H1 (cell line): ENCODE measurements around the gene SENP1. TPM values are rescaled to one million over a fixed set of nuclear protein-coding genes. Genes with fewer than 3 reads are reported as not detected.

Experiments
- CTCF ChIA-PET: fragments of 300-600 bp; sonication (Branson Sonifier 250); formaldehyde crosslinking; loops from one replicate; lab custom pipeline; 2021; ENCODE audit not compliant: partially characterized antibody; lab: Charles Lee
- POLR2A ChIA-PET: fragments of 300-600 bp; sonication (Branson Sonifier 250); formaldehyde crosslinking; loops from one replicate; lab custom pipeline; 2021; ENCODE audit warnings: inconsistent platforms; ENCODE audit not compliant: partially characterized antibody; lab: Charles Lee
- DNase-seq, 2 experiments: peaks; one replicate each; pipeline versions ENCODE4 v3.0.0 to v3.0.0-alpha.2; 2010 to 2022; ENCODE audit warnings: low spot score in 2 of 2, low read depth in 1 of 2, mixed read lengths in 1 of 2
- FAIRE-seq: peaks from 2 replicates; lab custom pipeline; 2011; peaks lifted over from hg19 to GRCh38; lab: Jason Lieb, UNC
- H2AFZ ChIP-seq: 2 replicates; pipeline ENCODE4 v1.8.1; 2012; ENCODE audit warnings: low read length, inconsistent platforms
- H2AK5ac ChIP-seq: 2 replicates; pipeline ENCODE4 v1.6.1; 2013; ENCODE audit warnings: low read depth, low read length
- H2BK120ac ChIP-seq: replicated peaks from 2 replicates; pipeline ENCODE3; 2013; ENCODE audit warnings: low read depth, low read length, inconsistent platforms
- H2BK12ac ChIP-seq: 2 replicates; pipeline ENCODE4 v1.6.1; 2013; ENCODE audit warnings: low read depth, low read length
- H2BK15ac ChIP-seq: 2 replicates; pipeline ENCODE4 v1.6.1; 2013; ENCODE audit warnings: low read length
- H2BK20ac ChIP-seq: 2 replicates; pipeline ENCODE4 v1.6.1; 2013; ENCODE audit warnings: low read length
- H2BK5ac ChIP-seq: 2 replicates; pipeline ENCODE4 v1.6.1; 2013; ENCODE audit warnings: low read depth, low read length
- H3K14ac ChIP-seq: 2 replicates; pipeline ENCODE4 v1.6.1; 2013; ENCODE audit warnings: inconsistent platforms; ENCODE audit not compliant: insufficient read length
- H3K18ac ChIP-seq: 2 replicates; pipeline ENCODE4 v1.6.1; 2013; ENCODE audit warnings: low read length; ENCODE audit errors: extremely low read depth
- H3K23ac ChIP-seq: 2 replicates; pipeline ENCODE4 v1.6.1; 2013; ENCODE audit warnings: inconsistent platforms; ENCODE audit not compliant: insufficient read length
- H3K23me2 ChIP-seq: 2 replicates; pipeline ENCODE4 v1.6.1; 2013; ENCODE audit warnings: low read depth, low read length
- H3K27ac ChIP-seq: 2 replicates; pipeline ENCODE4 v1.6.1; 2011; ENCODE audit warnings: low read depth, low read length, inconsistent platforms
- H3K27me3 ChIP-seq, 4 experiments: replicated peaks in 1 of 4; 1 replicate in 1 of 4; 2 replicates in 3 of 4; pipeline versions ENCODE4 v1.6.1 to v1.8.1; 2011 to 2013; ENCODE audit warnings: low read length in 3 of 4, mild to moderate bottlenecking in 3 of 4, inconsistent platforms in 2 of 4, mixed read lengths in 2 of 4, moderate library complexity in 1 of 4; ENCODE audit not compliant: control insufficient read depth in 3 of 4, insufficient read depth in 3 of 4; ENCODE audit errors: extremely low read depth in 1 of 4
- H3K36me3 ChIP-seq, 4 experiments: 2 replicates each; pipeline versions ENCODE4 v1.6.1 to v1.8.1; 2011 to 2013; ENCODE audit warnings: mild to moderate bottlenecking in 4 of 4, low read length in 3 of 4, moderate library complexity in 2 of 4, control low read depth in 1 of 4, inconsistent platforms in 1 of 4; ENCODE audit not compliant: insufficient read depth in 4 of 4, control insufficient read depth in 2 of 4
- H3K4ac ChIP-seq: replicated peaks from 2 replicates; pipeline ENCODE3; 2013; ENCODE audit warnings: low read length, low read depth, mixed read lengths, inconsistent platforms; ENCODE audit not compliant: insufficient read length
- H3K4me1 ChIP-seq, 4 experiments: replicated peaks in 1 of 4; 1 replicate in 1 of 4; 2 replicates in 3 of 4; pipeline versions ENCODE4 v1.6.1 to v1.8.1; 2011 to 2013; ENCODE audit warnings: low read length in 3 of 4, inconsistent platforms in 2 of 4, mixed read lengths in 1 of 4; ENCODE audit not compliant: insufficient read depth in 4 of 4, control insufficient read depth in 3 of 4
- H3K4me2 ChIP-seq, 2 experiments: 2 replicates each; pipeline versions ENCODE4 v1.6.1 to v1.8.1; 2011 to 2013; ENCODE audit warnings: low read depth in 2 of 2, low read length in 2 of 2, control low read depth in 1 of 2, inconsistent platforms in 1 of 2, mild to moderate bottlenecking in 1 of 2; ENCODE audit not compliant: insufficient read depth in 1 of 2
- H3K4me3 ChIP-seq, 4 experiments: fragments of 200-600, 300-600 bp in 1 of 4; sonication (generic), shearing (Covaris generic), sonication (Bioruptor Twin) in 1 of 4; 2 replicates each; pipeline versions ENCODE4 v1.5.1 to v1.8.1; 2011 to 2016; ENCODE audit warnings: low read length in 4 of 4, low read depth in 3 of 4, control low read depth in 2 of 4, inconsistent platforms in 2 of 4, mild to moderate bottlenecking in 2 of 4, mixed read lengths in 1 of 4, moderate library complexity in 1 of 4; ENCODE audit not compliant: insufficient read depth in 2 of 4; ENCODE audit errors: extremely low read depth in 1 of 4
- H3K56ac ChIP-seq: replicated peaks from 2 replicates; pipeline ENCODE3; 2013; ENCODE audit warnings: low read depth, mild to moderate bottlenecking, mixed read lengths, low read length, inconsistent platforms; ENCODE audit not compliant: insufficient read length
- H3K79me1 ChIP-seq: 2 replicates; pipeline ENCODE4 v1.6.1; 2013; ENCODE audit warnings: low read depth, low read length, control low read depth
- H3K79me2 ChIP-seq, 2 experiments: 2 replicates each; pipeline versions ENCODE4 v1.6.1 to v1.8.1; 2012 to 2013; ENCODE audit warnings: low read length in 2 of 2, mild to moderate bottlenecking in 2 of 2, inconsistent platforms in 1 of 2; ENCODE audit not compliant: insufficient read depth in 2 of 2, control insufficient read depth in 1 of 2
- H3K9ac ChIP-seq, 4 experiments: replicated peaks in 1 of 4; 1 replicate in 1 of 4; 2 replicates in 3 of 4; pipeline versions ENCODE4 v1.6.1 to v1.8.1; 2011 to 2013; ENCODE audit warnings: low read depth in 3 of 4, low read length in 3 of 4, control low read depth in 2 of 4, mild to moderate bottlenecking in 2 of 4, moderate library complexity in 2 of 4, inconsistent platforms in 1 of 4; ENCODE audit errors: extremely low read depth in 1 of 4
- H3K9me3 ChIP-seq, 2 experiments: 2 replicates each; pipeline versions ENCODE4 v1.6.1 to v1.8.1; 2012 to 2013; ENCODE audit warnings: mild to moderate bottlenecking in 2 of 2, moderate library complexity in 2 of 2, control low read depth in 1 of 2, inconsistent platforms in 1 of 2, low read depth in 1 of 2, low read length in 1 of 2, mixed read lengths in 1 of 2; ENCODE audit not compliant: insufficient read depth in 2 of 2
- H4K20me1 ChIP-seq, 2 experiments: replicated peaks in 1 of 2; 2 replicates each; pipeline versions ENCODE3 to v1.8.1; 2011 to 2013; ENCODE audit warnings: inconsistent platforms in 2 of 2, low read length in 2 of 2, mild to moderate bottlenecking in 1 of 2; ENCODE audit not compliant: insufficient read depth in 2 of 2, control insufficient read depth in 1 of 2
- H4K5ac ChIP-seq: 2 replicates; pipeline ENCODE4 v1.6.1; 2013; ENCODE audit warnings: low read length, low read depth, mixed read lengths, inconsistent platforms; ENCODE audit not compliant: insufficient read length
- H4K8ac ChIP-seq: 2 replicates; pipeline ENCODE4 v1.8.0; 2013; ENCODE audit warnings: mild to moderate bottlenecking, moderate library complexity, low read length, inconsistent platforms; ENCODE audit not compliant: insufficient read depth; ENCODE audit errors: extremely low read depth
- H4K91ac ChIP-seq: replicated peaks from 2 replicates; pipeline ENCODE3; 2013; ENCODE audit warnings: low read length, mixed read lengths, inconsistent platforms; ENCODE audit not compliant: insufficient read length
- CEBPB ChIP-seq: IDR thresholded peaks from 2 replicates; pipeline ENCODE4 v1.6.1; 2012; ENCODE audit warnings: low read depth, low read length
- CTBP2 ChIP-seq: IDR thresholded peaks from 2 replicates; pipeline ENCODE4 v1.7.0; 2011; ENCODE audit warnings: borderline replicate concordance, mild to moderate bottlenecking, moderate library complexity, mixed read lengths, low read length; ENCODE audit not compliant: insufficient read depth, insufficient read length
- EZH2 ChIP-seq: fragments of 200-600 bp; sonication (generic); IDR thresholded peaks from 2 replicates; pipeline ENCODE4 v1.7.1; 2012; ENCODE audit warnings: low read depth, mild to moderate bottlenecking, moderate library complexity, low read length, inconsistent platforms; ENCODE audit not compliant: severe bottlenecking
- FOSL1 ChIP-seq: IDR thresholded peaks from 2 replicates; pipeline ENCODE4 v1.6.1; 2011; ENCODE audit warnings: mild to moderate bottlenecking, low read depth, low read length, moderate library complexity; ENCODE audit not compliant: insufficient read depth
- GABPA ChIP-seq: IDR thresholded peaks from 2 replicates; pipeline ENCODE4 v1.6.1; 2011; ENCODE audit warnings: mild to moderate bottlenecking, low read length, moderate library complexity, borderline replicate concordance; ENCODE audit not compliant: insufficient read depth
- JUN ChIP-seq: IDR thresholded peaks from 2 replicates; pipeline ENCODE4 v1.6.1; 2011; ENCODE audit warnings: low read depth, mild to moderate bottlenecking, improper control_type of control experiment, low read length
- JUND ChIP-seq: IDR thresholded peaks from 2 replicates; pipeline ENCODE4 v1.6.1; 2011; ENCODE audit warnings: mild to moderate bottlenecking, improper control_type of control experiment, low read length
- NRF1 ChIP-seq: IDR thresholded peaks from 2 replicates; pipeline ENCODE4 v1.6.1; 2011; ENCODE audit warnings: mild to moderate bottlenecking, low read depth, low read length, improper control_type of control experiment
- POLR2A ChIP-seq, 2 experiments: IDR thresholded peaks; 1 replicate in 1 of 2; 2 replicates in 1 of 2; pipeline ENCODE4 v1.6.1; 2011; ENCODE audit warnings: low read depth in 2 of 2, low read length in 2 of 2, mild to moderate bottlenecking in 2 of 2; ENCODE audit errors: control extremely low read depth in 1 of 2
- RXRA ChIP-seq: IDR thresholded peaks from 2 replicates; pipeline ENCODE4 v1.6.1; 2011; ENCODE audit warnings: low read depth, mild to moderate bottlenecking, low read length, moderate library complexity; ENCODE audit not compliant: insufficient read depth
- SP1 ChIP-seq: IDR thresholded peaks from 2 replicates; pipeline ENCODE4 v1.6.1; 2011; ENCODE audit warnings: low read depth, low read length
- SRF ChIP-seq: IDR thresholded peaks from 2 replicates; pipeline ENCODE4 v1.6.1; 2011; ENCODE audit warnings: mild to moderate bottlenecking, low read depth, low read length, moderate library complexity
- TEAD4 ChIP-seq: IDR thresholded peaks from 2 replicates; pipeline ENCODE4 v1.6.1; 2012; ENCODE audit warnings: low read depth, low read length, inconsistent platforms, mixed read lengths
- YY1 ChIP-seq: IDR thresholded peaks from 2 replicates; pipeline ENCODE4 v1.6.1; 2011; ENCODE audit warnings: low read depth, mild to moderate bottlenecking, low read length
- WGBS, 2 experiments: shearing (Covaris generic) in 1 of 2; methylation state at CpG; one replicate each; pipeline versions ENCODE4 v1.1.6 to v1.1.7; 2013 to 2015; ENCODE audit warnings: low lambda C conversion rate in 2 of 2, mixed read lengths in 2 of 2, inconsistent platforms in 1 of 2, low coverage in 1 of 2, missing lambda C conversion rate in 1 of 2; ENCODE audit not compliant: insufficient replicate concordance in 2 of 2, insufficient coverage in 1 of 2, insufficient read length in 1 of 2; ENCODE audit errors: extremely low coverage in 1 of 2, missing lambda C conversion rate in 1 of 2; 5-methylcytosine and 5-hydroxymethylcytosine counted together
- polyA plus RNA-seq, 7 experiments: library from polyadenylated mRNA; depleted of rRNA in 3 of 7; stranded (reverse) in 5 of 7; unstranded in 2 of 7; fragments of >200 nt in 5 of 7; fragments of 200-250 nt in 2 of 7; gene quantifications; 1 replicate in 5 of 7; 2 replicates in 1 of 7; 4 replicates in 1 of 7; pipeline versions ENCODE4 v1.2.1 to v1.2.3, GENCODE V29; 2011 to 2013; ENCODE audit warnings: missing spikeins in 2 of 7, mixed read lengths in 2 of 7
- total RNA-seq: library from RNA; stranded (reverse); fragmentation: NEBNext Ultra II Directional; extraction: Animal tissue kit (Norgen Biotek cat#: 25700); gene quantifications from 2 replicates; pipeline ENCODE4 v1.2.1, GENCODE V29; 2021

Gene SENP1
- total and polyA plus RNA-seq, 2 of the 8 experiments (the other 6 are each of a cell fraction or from before 2014, with no cell fraction given), result 14.2 to 31.5 TPM

- Histone ChIP-seq H3K4ac (no peak overlapping the region), H2AFZ (no peak overlapping the region), H4K20me1 (peaks cover 0 to 1% of the 10 kb centered on the region in 2 experiments), H3K36me3 (peaks cover 0 to 28% (median 10%) of the 10 kb centered on the region in 4 experiments; a peak in 6 of 8 replicates), H3K14ac (no peak overlapping the region), H3K79me1 (no peaks in the 10 kb centered on the region; the same call in 1 of the 2 replicates), H2BK12ac (no peak overlapping the region), H2BK120ac (no peak overlapping the region), H4K5ac (no peak overlapping the region), H2BK20ac (no peak overlapping the region), H4K91ac (no peak overlapping the region), H3K23ac (no peak overlapping the region), H3K9me3 (no peaks in the 10 kb centered on the region), H3K4me2 (no peak overlapping the region), H3K23me2 (no peaks in the 10 kb centered on the region), H2BK5ac (no peak overlapping the region), H4K8ac (no peak overlapping the region), H3K18ac (no peak overlapping the region), H3K79me2 (no peaks in the 10 kb centered on the region), H3K4me1 (no peaks in the 10 kb centered on the region), H2BK15ac (no peak overlapping the region), H3K27ac (no peak overlapping the region), H3K56ac (no peak overlapping the region), H3K4me3 (no peak overlapping the region), H3K9ac (no peak overlapping the region), H3K27me3 (peaks cover 0 to 1% (median 0%) of the 10 kb centered on the region in 4 experiments; a peak in 1 of 7 replicates), H2AK5ac (no peak overlapping the region)
- FAIRE-seq (no peak), DNase-seq (no peak)
- TF ChIP-seq JUN (no peak), JUND (no peak), FOSL1 (no peak), SP1 (no peak), CEBPB (no peak), RXRA (no peak), NRF1 (no peak), SRF (no peak), CTBP2 (no peak), TEAD4 (no peak), YY1 (no peak), GABPA (no peak), EZH2 (no peak), POLR2A (IDR thresholded peaks at IDR 0.05; ENCODE audit: control extremely low read depth in 1 of 2, low read depth in 2 of 2, low read length in 2 of 2) (no peak)
- POLR2A ChIA-PET, result interaction anchor here (0.9 kb wide), 1 partner anchor 35 kb away, joined by 3 read pairs; no protein-coding TSS in a partner anchor
- CTCF ChIA-PET, result interaction anchor here (0.9 to 2.1 kb wide), 2 partner anchors 9 to 108 kb away, joined by 3 to 10 read pairs; partner anchors contain the start of gene TMEM106C
- 95% methylated on average over 4 of the region's 4 CpGs; no CpG with 5 or more reads in 1 of the 2 experiments for WGBS, 2 experiments
These were observed 35.1 kb downstream of the SENP1 start for GRCh38 chr12:48070731-48071130.
